ENCODE measurements around the gene FAF1. TPM values are rescaled to one million over a fixed set of nuclear protein-coding genes. Genes with fewer than 3 reads are reported as not detected.

The FAF1 gene
- total and polyA plus RNA-seq, 2 of the 8 experiments (the other 6 are each of a cell fraction or from before 2014, with no cell fraction given) = 10.8 to 65.9 TPM

GRCh38 chr1:50877641-50878040, 82.4 kb downstream of the FAF1 start (continued):
- TF ChIP-seq, protein P1, sequence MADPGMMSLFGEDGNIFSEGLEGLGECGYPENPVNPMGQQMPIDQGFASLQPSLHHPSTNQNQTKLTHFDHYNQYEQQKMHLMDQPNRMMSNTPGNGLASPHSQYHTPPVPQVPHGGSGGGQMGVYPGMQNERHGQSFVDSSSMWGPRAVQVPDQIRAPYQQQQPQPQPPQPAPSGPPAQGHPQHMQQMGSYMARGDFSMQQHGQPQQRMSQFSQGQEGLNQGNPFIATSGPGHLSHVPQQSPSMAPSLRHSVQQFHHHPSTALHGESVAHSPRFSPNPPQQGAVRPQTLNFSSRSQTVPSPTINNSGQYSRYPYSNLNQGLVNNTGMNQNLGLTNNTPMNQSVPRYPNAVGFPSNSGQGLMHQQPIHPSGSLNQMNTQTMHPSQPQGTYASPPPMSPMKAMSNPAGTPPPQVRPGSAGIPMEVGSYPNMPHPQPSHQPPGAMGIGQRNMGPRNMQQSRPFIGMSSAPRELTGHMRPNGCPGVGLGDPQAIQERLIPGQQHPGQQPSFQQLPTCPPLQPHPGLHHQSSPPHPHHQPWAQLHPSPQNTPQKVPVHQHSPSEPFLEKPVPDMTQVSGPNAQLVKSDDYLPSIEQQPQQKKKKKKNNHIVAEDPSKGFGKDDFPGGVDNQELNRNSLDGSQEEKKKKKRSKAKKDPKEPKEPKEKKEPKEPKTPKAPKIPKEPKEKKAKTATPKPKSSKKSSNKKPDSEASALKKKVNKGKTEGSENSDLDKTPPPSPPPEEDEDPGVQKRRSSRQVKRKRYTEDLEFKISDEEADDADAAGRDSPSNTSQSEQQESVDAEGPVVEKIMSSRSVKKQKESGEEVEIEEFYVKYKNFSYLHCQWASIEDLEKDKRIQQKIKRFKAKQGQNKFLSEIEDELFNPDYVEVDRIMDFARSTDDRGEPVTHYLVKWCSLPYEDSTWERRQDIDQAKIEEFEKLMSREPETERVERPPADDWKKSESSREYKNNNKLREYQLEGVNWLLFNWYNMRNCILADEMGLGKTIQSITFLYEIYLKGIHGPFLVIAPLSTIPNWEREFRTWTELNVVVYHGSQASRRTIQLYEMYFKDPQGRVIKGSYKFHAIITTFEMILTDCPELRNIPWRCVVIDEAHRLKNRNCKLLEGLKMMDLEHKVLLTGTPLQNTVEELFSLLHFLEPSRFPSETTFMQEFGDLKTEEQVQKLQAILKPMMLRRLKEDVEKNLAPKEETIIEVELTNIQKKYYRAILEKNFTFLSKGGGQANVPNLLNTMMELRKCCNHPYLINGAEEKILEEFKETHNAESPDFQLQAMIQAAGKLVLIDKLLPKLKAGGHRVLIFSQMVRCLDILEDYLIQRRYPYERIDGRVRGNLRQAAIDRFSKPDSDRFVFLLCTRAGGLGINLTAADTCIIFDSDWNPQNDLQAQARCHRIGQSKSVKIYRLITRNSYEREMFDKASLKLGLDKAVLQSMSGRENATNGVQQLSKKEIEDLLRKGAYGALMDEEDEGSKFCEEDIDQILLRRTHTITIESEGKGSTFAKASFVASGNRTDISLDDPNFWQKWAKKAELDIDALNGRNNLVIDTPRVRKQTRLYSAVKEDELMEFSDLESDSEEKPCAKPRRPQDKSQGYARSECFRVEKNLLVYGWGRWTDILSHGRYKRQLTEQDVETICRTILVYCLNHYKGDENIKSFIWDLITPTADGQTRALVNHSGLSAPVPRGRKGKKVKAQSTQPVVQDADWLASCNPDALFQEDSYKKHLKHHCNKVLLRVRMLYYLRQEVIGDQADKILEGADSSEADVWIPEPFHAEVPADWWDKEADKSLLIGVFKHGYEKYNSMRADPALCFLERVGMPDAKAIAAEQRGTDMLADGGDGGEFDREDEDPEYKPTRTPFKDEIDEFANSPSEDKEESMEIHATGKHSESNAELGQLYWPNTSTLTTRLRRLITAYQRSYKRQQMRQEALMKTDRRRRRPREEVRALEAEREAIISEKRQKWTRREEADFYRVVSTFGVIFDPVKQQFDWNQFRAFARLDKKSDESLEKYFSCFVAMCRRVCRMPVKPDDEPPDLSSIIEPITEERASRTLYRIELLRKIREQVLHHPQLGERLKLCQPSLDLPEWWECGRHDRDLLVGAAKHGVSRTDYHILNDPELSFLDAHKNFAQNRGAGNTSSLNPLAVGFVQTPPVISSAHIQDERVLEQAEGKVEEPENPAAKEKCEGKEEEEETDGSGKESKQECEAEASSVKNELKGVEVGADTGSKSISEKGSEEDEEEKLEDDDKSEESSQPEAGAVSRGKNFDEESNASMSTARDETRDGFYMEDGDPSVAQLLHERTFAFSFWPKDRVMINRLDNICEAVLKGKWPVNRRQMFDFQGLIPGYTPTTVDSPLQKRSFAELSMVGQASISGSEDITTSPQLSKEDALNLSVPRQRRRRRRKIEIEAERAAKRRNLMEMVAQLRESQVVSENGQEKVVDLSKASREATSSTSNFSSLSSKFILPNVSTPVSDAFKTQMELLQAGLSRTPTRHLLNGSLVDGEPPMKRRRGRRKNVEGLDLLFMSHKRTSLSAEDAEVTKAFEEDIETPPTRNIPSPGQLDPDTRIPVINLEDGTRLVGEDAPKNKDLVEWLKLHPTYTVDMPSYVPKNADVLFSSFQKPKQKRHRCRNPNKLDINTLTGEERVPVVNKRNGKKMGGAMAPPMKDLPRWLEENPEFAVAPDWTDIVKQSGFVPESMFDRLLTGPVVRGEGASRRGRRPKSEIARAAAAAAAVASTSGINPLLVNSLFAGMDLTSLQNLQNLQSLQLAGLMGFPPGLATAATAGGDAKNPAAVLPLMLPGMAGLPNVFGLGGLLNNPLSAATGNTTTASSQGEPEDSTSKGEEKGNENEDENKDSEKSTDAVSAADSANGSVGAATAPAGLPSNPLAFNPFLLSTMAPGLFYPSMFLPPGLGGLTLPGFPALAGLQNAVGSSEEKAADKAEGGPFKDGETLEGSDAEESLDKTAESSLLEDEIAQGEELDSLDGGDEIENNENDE (IDR thresholded peaks at IDR 0.05; ENCODE audit: insufficient replicate concordance, low read length) = no peak
- TF ChIP-seq PHF8 (conservative IDR thresholded peaks at IDR 0.05; ENCODE audit: low read depth, low read length) (no peak), NRF1 (IDR thresholded peaks at IDR 0.05; ENCODE audit: low read depth, low read length) (no peak), JUND (IDR thresholded peaks at IDR 0.05; ENCODE audit: low read length) (no peak), RAD21 (IDR thresholded peaks at IDR 0.05 in 1 of 2, conservative IDR thresholded peaks at IDR 0.05 in 1 of 2; ENCODE audit: low read depth in 2 of 2, low read length in 2 of 2) (no peak), CTCF (IDR thresholded peaks at IDR 0.05; ENCODE audit: control extremely low read depth in 1 of 3, insufficient read depth in 1 of 3, low read depth in 1 of 3, low read length in 3 of 3) (no peak), SRF (IDR thresholded peaks at IDR 0.05; ENCODE audit: low read depth, low read length) (no peak)
- TF ChIP-seq, protein P2, sequence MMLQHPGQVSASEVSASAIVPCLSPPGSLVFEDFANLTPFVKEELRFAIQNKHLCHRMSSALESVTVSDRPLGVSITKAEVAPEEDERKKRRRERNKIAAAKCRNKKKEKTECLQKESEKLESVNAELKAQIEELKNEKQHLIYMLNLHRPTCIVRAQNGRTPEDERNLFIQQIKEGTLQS (IDR thresholded peaks at IDR 0.05; ENCODE audit: insufficient read depth, low read depth, low read length) = no peak

All from H1 (cell line).